Esophagus mucosa (tissue), 1 donor: ENCODE measurements around the gene SERPINA1. TPM values are rescaled to one million over a fixed set of nuclear protein-coding genes. Genes with fewer than 3 reads are reported as not detected.

ENCODE experiments used
- ATAC-seq: fragments of 200-7000 bp; cut with Tn5 transposase; one replicate; pipeline ENCODE4 v1.9.1; 2020
- total RNA-seq: library from RNA; stranded (reverse); gene quantifications from one replicate; pipeline ENCODE4 v1.2.4, GENCODE V29; 2023
- donor health status: DM: yes; HTN: yes; CAD: no.

The SERPINA1 gene
- total RNA-seq, 1 donor from 2014 or later = 4.3 TPM

DNA sequence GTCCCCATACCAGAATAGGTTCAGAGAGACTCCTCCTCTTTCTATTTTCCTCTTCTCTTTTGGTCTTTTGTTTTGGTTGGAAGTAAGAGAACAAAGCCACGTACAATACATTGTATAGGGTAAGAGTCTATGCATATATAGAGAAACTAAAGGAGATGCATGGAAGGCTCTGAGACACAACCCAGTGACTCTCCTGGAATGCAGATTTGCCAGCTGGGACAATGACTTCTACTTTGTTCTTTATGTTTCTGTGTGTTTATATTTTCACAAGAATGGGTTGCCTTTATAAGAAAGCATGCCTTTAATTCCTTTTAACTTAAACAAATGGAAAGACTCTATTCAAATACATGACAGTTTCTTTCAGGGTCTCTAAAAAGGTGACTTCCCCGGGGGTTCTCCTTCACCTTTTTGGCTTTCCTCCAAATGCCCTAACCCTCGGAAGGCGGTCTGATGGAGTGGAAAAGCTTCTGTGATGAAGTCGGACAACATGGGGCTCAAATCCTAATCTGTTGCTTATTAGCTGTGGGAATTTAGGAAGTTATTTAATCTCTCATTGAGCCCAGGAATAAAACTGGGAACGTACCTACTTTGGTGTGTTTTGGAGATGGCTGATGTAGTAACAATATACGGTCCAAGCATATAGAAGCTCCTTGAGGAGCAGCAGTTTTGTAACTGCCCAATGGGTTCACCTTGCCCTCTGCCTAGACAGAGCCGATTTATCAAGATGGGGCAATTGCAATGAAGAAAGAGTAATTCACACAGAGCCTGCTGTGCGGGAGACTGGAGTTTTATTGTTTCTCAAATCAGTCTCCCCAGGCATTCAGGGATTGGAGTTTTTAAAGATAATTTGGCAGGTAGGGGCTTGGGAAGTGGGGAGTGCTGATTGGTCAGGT is 9.1 kb upstream of the SERPINA1 start:
- ATAC-seq = no peak

DNA sequence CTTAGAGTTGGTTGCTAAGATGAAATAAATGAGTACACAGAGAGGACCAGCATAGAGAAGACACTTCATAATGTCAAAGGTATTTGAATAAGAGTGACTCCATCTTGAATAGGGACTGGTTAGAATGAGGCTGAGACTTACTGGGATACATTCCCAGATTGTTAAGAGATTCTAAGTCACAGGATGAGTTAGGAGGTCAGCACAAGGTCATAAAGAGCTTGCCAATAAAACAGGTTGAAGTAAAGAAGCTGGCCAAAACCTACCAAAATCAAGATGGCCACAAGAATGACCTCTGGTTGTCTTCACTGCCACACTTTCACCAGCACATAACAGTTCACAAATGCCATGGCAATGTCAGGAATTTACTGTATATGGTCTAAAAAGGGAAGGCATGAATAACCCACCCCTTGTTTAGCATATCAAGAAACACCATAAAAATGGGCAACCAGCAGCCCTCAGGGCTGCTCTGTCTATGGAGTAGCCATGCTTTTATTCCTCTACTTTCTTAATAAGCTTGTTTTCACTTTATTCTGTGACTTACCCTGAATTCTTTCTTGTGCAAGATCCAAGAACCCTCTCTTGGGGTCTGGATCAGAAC is 8.3 kb upstream of the SERPINA1 start:
- ATAC-seq = no peak

DNA sequence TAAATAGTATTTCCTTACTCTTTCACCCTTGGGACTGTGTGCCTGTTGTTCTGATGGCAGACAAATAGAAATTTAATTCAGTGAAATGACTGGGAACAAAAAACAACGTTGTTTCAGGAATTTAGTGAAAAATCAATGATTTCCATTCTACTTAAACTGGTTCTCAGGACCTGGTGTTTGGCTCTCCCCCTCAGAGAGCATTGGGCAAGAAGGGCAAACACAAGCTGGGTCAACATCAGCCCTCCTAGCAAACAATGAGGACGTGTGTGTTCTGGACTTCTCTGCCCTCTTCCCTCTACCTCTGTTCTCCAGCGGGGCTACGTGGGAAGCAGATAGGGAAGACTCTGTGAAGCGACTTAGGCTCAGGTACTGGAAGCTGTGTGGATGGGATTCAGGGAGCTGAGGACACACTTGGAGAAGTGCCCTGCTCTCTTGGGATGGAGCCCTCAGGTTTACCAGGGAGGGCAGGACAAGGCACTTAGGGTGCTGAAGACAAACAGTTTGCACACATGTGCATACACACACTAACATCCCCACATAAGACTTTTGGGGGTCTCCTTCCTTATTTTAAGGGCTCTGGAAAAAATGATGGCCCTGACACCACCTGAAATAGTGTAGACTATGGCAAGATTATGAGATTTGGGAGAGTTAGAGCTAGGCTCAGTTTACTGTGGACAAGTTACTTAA is 7.6 kb upstream of the SERPINA1 start:
- no peak for ATAC-seq

DNA sequence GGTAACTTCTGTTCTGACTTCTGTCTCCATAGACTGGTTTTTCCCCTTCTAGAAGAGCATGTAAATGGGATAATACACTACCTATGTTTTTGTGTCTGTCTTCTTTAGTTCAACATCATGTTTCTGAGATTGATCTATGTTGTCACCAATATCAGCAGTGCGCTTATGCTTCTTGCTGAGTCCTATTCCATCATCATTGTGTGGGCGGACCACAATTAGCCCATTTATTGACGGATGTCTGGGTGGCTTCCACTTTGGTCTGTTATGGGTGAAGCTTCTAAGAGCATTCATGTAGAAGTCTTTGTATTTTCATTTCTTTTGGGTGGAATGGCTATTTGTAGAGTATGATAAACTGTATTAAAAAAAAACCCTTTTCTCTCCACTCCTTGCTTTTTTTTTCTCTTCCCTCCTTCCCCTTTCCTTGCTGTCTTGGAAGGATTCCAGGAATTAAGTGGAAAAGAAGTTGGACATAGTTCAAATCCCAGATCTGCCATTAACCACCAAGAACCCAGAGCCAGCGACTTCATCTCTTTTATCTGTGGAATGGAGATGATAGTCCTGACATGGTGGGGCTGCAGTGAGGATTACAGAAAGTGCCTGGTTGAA is 7.0 kb upstream of the SERPINA1 start:
- ATAC-seq = no peak

DNA sequence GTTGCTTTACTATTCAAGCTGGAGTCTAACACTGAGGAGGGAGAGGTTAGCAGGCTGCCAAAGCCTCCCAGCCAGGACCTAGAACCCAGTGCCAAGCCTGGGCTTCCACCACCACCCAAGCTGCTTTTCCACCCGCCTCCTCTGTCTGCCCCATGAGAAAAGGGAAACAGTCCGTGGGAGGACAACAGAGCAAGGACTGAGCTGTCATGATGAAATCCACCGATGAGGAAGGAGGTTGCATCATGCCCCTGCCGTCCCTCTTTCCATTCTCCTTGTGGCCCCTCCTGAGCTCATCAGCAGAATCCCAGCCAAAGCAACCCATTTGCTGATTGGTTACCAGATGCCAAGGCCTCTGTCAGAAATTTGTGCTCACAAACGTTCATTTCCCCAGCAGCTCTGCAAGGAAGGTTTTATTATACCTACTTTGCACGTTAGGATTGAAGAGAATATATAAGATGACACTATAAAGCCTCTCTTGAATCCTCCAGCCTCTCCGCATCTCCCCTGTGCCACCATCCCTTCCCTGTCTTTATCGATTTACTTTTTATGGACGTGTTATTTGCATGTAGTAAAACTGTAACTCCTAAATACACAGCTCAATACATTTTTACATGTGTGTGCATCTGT is 6.3 kb upstream of the SERPINA1 start:
- ATAC-seq = no peak

DNA sequence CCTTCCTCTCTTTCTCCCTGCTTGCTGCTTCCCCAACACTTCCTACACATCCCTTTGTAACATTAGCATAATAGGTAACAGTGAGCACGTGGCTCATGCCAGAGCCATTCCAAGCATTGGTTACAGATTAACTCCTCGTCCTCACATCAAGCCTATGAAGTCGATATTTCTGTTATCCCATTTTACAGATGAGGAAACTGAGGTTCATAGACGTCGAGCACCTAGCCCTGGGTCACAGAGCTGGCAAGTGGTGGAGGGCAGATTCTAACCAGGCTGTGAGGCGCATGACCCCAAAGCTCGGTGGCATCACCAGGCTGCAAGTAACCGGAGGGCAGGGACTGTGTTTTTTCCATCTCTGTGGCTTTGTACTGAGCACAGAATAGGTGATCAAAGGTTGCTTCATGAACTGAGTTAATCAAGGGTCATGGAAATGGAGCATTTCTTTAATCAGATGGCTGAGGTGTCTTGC is 5.7 kb upstream of the SERPINA1 start:
- ATAC-seq = no peak

DNA sequence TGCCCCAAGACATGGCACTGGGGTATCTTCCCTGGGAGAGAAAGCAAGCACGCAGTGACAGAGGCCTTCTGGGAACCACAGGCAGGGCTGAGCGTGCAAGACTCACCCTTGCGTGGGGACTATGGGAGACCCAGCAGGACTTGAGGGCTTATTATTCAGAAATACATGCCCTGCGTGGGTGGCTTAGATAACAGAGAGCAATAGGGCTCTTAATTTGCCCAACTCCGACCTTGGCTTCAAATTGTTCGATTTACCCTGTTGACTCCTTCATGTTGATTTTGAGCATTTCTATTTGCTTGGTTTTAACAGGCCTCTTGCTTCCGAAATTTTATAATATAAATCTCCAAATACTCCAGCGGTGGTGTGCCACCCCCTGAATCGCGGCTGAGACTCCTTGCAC is 5.1 kb upstream of the SERPINA1 start:
- no peak for ATAC-seq

DNA sequence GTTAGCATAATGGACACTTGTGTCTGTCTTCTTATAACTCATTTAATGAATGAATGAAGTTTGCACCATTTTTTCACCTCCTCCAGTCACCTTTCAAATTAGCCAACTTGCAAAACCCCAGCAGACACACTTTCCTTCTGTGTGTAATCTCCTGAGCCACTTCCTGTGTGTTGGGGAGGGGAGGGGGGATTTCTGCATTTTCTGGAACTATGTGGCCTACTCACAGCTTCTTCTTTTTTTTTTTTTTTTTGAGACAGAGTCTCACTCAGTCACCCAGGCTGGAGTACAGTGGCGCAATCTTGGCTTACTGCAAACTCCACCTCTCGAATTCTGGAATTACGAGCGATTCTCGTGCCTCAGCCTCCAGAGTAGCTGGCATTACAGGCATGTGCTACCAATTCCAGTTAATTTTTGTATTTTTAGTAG is 4.1 kb upstream of the SERPINA1 start:
- ATAC-seq = no peak

DNA sequence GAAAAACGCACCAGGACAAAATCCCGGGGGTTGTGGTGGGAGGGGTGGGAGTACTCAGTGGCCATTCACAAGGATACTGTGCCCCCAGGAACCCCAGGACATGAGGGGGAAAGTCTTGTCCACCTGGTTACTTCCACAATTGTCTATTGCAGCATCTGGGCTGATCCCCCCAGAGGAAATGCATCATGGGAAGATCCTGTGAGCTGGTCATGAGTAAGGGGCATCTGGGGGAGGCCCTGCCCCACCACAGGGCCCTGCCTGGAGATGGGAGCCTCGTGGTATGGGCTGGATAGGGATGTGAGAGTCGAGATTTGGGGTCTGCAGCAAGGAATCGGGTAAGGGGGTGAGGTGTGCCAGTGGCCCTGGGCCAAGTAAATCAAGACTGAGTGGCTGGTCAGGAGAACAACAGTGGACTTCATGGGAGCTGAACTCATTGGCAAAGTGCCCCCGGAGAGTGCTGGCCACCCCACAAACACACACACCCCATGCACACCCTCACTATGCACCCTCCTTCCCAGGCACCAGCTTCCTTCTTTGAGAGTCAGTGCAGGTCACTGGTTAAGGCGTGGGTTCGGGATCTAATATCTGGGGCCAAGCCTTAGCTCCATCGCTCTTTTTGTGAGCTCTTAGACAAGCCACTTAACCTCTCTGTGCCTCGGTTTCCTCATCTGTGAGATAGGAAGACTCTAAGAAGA is 3.0 kb upstream of the SERPINA1 start:
- no peak for ATAC-seq

DNA sequence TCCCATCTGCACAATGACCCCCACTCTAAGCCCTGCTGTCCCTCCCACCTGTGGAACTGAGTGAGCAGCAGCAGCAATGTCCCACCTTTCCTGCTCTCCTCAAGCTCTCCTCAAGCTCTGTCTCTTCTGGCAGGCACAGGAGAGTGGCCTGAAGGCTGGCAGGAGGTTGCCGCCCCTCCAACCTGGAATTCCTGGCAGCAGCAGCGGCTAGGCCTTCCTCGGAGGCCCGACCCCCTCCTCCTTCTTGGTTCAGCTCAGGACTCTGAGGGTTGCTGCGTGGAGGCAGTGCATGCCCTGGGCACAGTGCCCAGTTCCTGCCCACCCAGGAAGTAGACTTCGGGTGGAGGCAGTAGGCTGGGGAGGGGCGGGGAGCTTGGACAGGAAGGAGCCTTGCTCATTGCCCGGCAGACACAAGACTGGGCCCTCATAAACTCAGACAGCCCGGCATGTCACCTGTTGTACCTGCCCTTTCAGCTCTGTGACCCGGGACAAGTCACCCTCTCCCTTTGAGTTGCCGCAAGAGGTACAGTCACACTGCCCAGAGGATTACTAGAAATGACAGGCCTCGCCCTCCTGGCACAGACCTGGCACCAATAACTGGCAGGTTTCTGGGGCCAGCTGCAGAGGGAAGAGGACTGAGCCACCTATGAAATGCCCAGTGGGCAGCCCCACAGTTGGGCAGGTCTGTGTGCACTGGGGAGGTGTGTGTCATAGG is 2.1 kb upstream of the SERPINA1 start:
- peak; percentile 79 for ATAC-seq

DNA sequence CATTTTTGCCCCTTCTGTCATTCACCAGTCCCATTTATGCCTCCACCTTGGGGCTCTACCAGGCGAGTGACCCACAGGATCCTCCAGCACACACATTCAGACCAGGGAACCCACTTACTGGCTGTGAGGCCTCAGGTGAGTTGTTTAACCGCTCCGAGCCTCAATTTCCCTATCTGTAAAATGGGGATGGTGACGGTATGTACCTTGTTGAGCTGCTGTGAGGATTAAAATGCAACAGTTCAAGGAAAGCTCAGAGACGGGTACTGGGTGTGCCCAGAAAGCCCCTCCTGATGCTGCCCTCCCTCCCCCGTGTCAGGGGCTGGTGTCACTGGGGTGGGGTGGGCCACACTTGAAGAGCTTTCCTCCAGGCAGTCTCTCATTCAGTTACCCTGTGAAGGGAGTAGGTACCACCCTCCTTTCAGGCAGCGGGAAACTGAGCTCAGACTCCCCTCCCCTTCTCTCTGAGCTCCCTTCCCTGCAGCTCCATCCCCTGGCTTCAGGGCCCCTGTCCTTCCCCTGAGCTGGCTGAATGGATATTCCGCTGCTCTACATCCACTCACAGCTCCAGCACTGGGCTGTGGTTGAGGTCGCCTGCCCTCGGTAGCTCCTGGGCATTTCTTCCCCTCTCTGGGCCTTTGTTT is 1.4 kb upstream of the SERPINA1 start:
- ATAC-seq = no peak

DNA sequence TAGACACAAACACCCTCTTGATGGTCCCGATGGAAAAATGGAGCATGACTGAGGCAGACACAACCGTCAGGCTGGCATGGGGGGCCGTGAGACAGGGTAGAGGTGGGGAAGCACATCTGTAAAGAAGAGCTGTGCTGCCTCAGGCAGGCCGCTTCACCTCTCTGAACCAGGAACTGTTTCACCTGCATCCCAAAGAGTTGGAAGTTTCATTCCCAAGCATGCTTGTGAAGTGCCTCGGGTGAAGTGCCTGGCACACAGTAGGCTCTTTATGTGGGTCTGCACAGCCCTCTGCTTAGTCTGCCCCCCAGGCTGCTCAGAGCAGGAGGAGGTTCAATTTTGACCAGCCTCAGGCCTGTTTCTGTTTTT is 685 bp upstream of the SERPINA1 start:
- no peak for ATAC-seq

DNA sequence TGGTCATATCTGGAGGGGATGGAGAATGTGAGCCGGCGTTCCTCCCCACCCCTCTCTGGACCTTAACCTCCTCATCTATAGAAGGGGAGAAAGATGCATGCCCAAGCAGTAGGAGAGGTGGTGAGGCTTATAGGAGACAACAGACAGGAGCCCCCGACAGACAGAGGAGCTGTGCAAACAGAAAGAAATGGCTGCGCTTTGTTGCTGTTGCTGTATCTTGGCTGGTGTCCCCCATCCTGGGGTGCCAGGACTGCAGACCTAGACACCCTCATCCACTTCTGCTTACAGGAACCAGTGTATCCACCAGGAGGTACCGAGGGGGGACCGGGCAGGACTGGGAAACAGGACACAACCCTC is 397 bp downstream of the SERPINA1 start:
- no peak for ATAC-seq

DNA sequence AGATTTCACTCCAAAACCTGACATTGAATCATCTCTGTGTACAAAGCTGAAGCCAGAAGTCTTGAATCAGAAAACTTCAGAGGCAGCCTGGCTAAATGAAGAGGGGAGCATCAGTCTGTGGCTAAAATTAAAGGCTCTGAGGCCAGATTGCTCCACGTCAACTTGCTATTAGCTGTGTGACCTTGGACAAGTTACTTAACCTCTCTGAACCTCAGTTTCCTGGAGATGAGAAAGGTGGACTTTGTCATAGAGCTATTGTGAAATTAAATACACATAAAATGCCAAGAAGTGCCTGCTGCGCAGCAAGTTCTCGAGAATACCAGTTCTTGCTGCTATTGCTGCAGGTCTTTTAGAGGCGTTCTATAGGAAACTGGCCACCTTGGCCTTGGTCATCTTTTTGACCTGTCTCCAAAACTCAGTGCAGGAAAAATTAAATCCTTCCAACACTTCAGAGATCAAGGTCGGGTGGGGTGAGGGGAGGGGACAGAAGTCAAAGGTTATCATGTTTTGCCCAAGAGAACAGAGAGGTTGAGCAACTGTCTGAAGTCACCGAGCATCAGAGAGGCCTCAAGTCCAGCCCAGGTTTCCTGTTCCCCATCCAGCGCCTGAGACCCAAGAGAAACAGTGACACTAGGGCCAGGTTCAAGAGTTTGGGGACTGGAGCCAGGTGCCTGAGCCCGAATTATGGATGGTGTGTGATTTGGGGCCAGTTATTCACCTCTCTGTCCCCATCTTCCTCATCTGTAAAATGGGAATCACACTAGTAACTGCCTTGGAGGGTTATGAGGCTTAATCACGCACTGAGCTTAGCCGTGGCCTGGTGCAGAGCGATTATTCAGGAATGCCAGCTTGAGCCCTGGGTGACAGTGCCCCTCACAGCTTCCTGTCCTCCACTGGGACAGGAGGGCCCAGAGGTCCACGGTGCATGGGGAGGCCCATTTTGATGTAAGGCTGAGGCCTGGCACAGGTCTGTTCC is 1.1 kb downstream of the SERPINA1 start:
- no peak for ATAC-seq

DNA sequence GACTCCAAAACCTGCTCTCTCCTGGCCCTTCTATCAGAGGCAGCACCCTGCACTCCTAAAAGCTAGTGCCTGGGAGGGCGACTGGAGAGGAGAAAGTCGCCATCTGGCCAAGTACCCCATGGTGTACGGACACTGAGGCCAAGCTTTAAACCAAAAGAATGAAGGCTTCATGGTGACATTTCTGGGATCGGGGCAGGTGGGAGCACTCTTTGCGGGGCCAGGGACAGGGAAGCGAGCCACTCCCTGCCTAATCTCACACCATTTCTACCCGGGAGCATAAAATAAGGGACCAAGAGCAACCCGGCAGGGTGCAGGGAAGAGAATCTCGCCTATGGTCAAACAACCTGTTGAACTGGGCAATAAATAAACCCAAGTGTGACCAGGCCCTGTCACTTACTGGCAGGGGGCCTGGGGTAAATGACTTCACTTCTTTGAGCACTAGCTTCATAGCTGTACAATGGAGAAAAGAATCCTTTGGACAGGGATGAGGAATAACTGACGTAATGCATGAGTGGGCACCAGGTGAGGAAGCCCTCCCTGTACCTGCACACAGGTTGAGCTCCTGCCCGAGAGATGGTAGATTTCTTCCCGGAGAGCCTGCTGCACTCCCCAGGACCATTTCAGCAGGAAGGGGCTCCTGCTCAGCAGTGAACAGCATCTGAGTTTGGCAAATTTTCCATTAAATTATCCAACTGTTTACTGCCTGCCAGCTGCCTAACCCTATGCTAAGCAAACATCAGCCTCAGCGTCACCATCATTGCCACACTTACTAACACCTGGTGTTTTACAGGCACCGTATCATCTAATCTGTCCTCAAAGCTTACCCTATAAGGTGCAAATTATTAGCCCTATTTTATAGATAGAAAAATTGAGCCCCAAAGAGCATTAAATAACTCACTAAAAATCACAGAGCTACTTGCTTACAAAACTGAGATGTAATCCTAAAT is 2.0 kb downstream of the SERPINA1 start:
- ATAC-seq = no peak

DNA sequence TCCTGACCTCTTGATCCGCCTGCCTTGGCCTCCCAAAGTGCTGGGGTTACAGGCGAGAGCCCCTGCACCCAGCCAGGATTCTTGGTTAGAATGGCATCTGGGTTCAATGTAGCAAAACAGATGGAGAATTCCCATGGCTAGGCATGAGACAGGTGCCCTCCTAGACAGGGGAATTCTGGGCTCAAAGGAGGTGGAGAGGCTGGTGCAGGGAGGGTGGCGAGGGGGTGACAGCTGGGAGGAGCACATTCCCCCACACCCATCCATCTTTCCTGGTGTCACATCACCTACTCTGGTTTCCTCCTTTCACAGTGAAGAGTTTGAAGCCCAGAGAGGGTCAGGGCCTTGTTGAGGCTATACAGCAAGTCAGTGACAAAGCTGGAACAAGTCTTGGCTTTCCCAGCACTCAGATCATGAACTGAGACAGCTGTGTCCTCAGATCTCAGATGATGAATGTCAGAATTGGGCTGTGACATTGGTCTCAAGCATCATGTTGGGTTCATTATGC is 2.8 kb downstream of the SERPINA1 start:
- ATAC-seq = no peak

DNA sequence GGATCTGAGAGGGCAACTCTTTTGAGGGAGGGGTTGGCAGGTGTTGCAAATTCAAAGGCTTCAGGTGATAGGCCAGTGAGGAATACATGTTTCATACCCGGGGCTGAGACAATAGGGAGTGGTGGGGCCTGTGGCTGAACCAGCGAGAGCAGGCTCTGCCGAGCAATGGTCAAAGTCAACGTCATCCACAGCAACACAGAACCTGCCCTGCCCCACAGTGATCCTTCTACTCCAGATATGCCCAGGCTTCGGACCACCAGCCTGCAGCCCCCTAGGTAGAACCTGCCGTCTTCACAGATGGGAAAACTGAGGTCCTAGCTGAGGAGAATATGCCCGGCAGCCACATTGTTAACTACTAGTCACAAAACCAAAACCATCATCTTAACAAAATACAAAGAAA is 4.1 kb downstream of the SERPINA1 start:
- ATAC-seq = no peak

DNA sequence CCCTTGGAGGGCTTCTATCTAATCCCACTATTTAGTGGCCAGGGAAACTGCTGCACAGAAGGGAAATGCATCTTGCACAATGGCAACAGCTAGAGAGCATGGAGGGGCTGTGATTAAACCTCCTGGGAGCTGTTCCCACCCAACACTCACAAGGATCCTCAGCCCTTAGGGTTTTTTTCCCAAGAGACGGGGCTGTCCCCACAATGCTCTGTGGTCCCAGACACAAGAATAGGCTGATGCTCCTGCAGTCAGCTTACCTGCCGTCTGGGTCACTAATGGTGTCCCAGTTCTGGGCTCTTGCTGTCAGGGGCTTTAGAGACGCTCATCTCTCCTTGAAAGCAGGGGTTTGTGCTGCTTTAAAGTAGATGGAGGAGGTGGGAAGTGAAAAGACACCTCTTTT is 4.6 kb downstream of the SERPINA1 start:
- ATAC-seq = no peak
